Endothelial cell of umbilical vein (primary cell): ENCODE measurements around the gene UBE2D3. TPM values are rescaled to one million over a fixed set of nuclear protein-coding genes. Genes with fewer than 3 reads are reported as not detected.

ENCODE experiments used
- BruUV-seq: library from RNA; stranded (reverse); fragments of 400-500 nt; replicated peaks from 2 replicates; lab custom pipeline; 2021; lab: Mats Ljungman, UMichigan
- CTCF ChIA-PET: fragments of 300-600, 350-600 bp; sonication (Branson Sonifier 250); formaldehyde crosslinking; loops from one replicate; lab custom pipeline; 2021; ENCODE audit warnings: antibody characterized with exemption, inconsistent platforms; lab: Charles Lee
- POLR2A ChIA-PET: fragments of 300-600, 350-600 bp; sonication (Branson Sonifier 250); formaldehyde crosslinking; loops from one replicate; lab custom pipeline; 2021; ENCODE audit warnings: antibody characterized with exemption, inconsistent platforms; lab: Charles Lee
- DNase-seq: peaks from one replicate; pipeline ENCODE4 v3.0.0-alpha.2; 2011; ENCODE audit warnings: low read depth, low spot score
- FAIRE-seq: peaks from 2 replicates; lab custom pipeline; 2011; peaks lifted over from hg19 to GRCh38; lab: Jason Lieb, UNC
- H2AFZ ChIP-seq: 2 replicates; pipeline ENCODE4 v1.6.0; 2012; ENCODE audit warnings: low read depth, low read length, control low read depth, inconsistent platforms
- H3K27ac ChIP-seq: 2 replicates; pipeline ENCODE4 v1.5.1; 2011; ENCODE audit warnings: low read depth, mild to moderate bottlenecking, control low read depth, low read length, moderate library complexity; ENCODE audit not compliant: insufficient read depth
- H3K27me3 ChIP-seq, 2 experiments: 2 replicates each; pipeline versions ENCODE4 v1.6.0 to v1.6.1; 2011; ENCODE audit warnings: low read length in 2 of 2, mixed read lengths in 1 of 2; ENCODE audit not compliant: control insufficient read depth in 2 of 2, insufficient read depth in 2 of 2
- H3K36me3 ChIP-seq, 2 experiments: 2 replicates in 1 of 2; 3 replicates in 1 of 2; pipeline ENCODE4 v1.5.1; 2011; ENCODE audit warnings: low read length in 2 of 2, mild to moderate bottlenecking in 1 of 2, moderate library complexity in 1 of 2; ENCODE audit not compliant: control insufficient read depth in 2 of 2, insufficient read depth in 2 of 2; ENCODE audit errors: extremely low read depth in 1 of 2
- H3K4me1 ChIP-seq: 3 replicates; pipeline ENCODE4 v1.5.1; 2011; ENCODE audit warnings: mild to moderate bottlenecking, low read length; ENCODE audit not compliant: control insufficient read depth, insufficient read depth; ENCODE audit errors: extremely low read depth
- H3K4me2 ChIP-seq: 2 replicates; pipeline ENCODE4 v1.6.1; 2011; ENCODE audit warnings: low read length, control low read depth, mixed read lengths; ENCODE audit not compliant: insufficient read depth
- H3K4me3 ChIP-seq, 3 experiments: fragments of 200-600 bp in 1 of 3; sonication (generic), shearing (Covaris generic) in 1 of 3; replicated peaks in 1 of 3; 2 replicates each; pipeline ENCODE4 v1.5.1; 2011 to 2016; ENCODE audit warnings: control low read depth in 3 of 3, low read length in 3 of 3, mild to moderate bottlenecking in 2 of 3, inconsistent platforms in 1 of 3, low read depth in 1 of 3, moderate library complexity in 1 of 3; ENCODE audit not compliant: insufficient read depth in 1 of 3
- H3K79me2 ChIP-seq: 2 replicates; pipeline ENCODE4 v1.6.0; 2012; ENCODE audit warnings: low read length, inconsistent platforms; ENCODE audit not compliant: control insufficient read depth, insufficient read depth
- H3K9ac ChIP-seq: replicated peaks from 2 replicates; pipeline ENCODE3; 2011; ENCODE audit warnings: low read length, control low read depth; ENCODE audit not compliant: insufficient read depth; ENCODE audit errors: extremely low read depth
- H3K9me1 ChIP-seq: replicated peaks from 3 replicates; pipeline ENCODE4 v1.6.0; 2011; ENCODE audit warnings: mild to moderate bottlenecking, low read length; ENCODE audit not compliant: control insufficient read depth, insufficient read depth; ENCODE audit errors: extremely low read depth
- H3K9me3 ChIP-seq: replicated peaks from 2 replicates; pipeline ENCODE4 v1.5.1; 2012; ENCODE audit warnings: low read length, inconsistent platforms; ENCODE audit not compliant: control insufficient read depth, insufficient read depth
- H4K20me1 ChIP-seq: replicated peaks from 2 replicates; pipeline ENCODE3; 2011; ENCODE audit warnings: mild to moderate bottlenecking, low read length; ENCODE audit not compliant: control insufficient read depth, insufficient read depth; ENCODE audit errors: extremely low read depth
- EZH2 ChIP-seq: IDR thresholded peaks from 2 replicates; pipeline ENCODE4 v1.6.1; 2012; ENCODE audit warnings: borderline replicate concordance, low read depth, mild to moderate bottlenecking, moderate library complexity, low read length, inconsistent platforms; ENCODE audit not compliant: severe bottlenecking
- FOS ChIP-seq: IDR thresholded peaks from 2 replicates; pipeline ENCODE4 v1.6.1; 2011; ENCODE audit warnings: mild to moderate bottlenecking, low read length, moderate library complexity, borderline replicate concordance; ENCODE audit not compliant: insufficient read depth
- GATA2 ChIP-seq: IDR thresholded peaks from 2 replicates; pipeline ENCODE4 v1.7.0; 2011; ENCODE audit warnings: low read depth, mild to moderate bottlenecking, moderate library complexity, mixed read lengths, low read length; ENCODE audit not compliant: insufficient read length, insufficient read depth
- JUN ChIP-seq: IDR thresholded peaks from 2 replicates; pipeline ENCODE4 v1.6.1; 2011; ENCODE audit warnings: borderline replicate concordance, low read depth; ENCODE audit not compliant: insufficient read length, insufficient read depth
- MYC ChIP-seq: IDR thresholded peaks from one replicate; pipeline ENCODE4 v1.6.1; 2011; ENCODE audit warnings: mild to moderate bottlenecking, low read depth, low read length
- POLR2A ChIP-seq: IDR thresholded peaks from 2 replicates; pipeline ENCODE4 v1.6.1; 2012; ENCODE audit warnings: low read depth, mild to moderate bottlenecking, control low read depth, low read length
- POLR2AphosphoS5 ChIP-seq: IDR thresholded peaks from 2 replicates; pipeline ENCODE4 v1.6.1; 2012; ENCODE audit warnings: low read depth, mild to moderate bottlenecking, control low read depth, low read length, moderate library complexity; ENCODE audit not compliant: insufficient read depth
- dilution Hi-C: fragments of 300-500 bp; cut with MboI; formaldehyde crosslinking; loops from one replicate; pipeline ENCODE4 v1.15.0; 2019; ENCODE audit warnings: low sequenced_read_pairs; ENCODE audit not compliant: extremely low pct_ligation_motif_present
- intact Hi-C: fragments of 100-400 bp; cut with micrococcal nuclease; formaldehyde crosslinking; loops from one replicate; pipeline ENCODE4 v1.10.0; 2022
- polyA plus RNA-seq, 4 experiments: library from polyadenylated mRNA; depleted of rRNA in 3 of 4; stranded (reverse) in 3 of 4; unstranded in 1 of 4; fragments of >200 nt; gene quantifications; 2 replicates each; pipeline versions ENCODE4 v1.2.1 to v1.2.3, GENCODE V29; 2011 to 2012; ENCODE audit warnings: missing spikeins in 1 of 4
- total RNA-seq: library from RNA; stranded (reverse); gene quantifications from 2 replicates; pipeline ENCODE4 v1.2.3, GENCODE V29; 2021
- TF ChIP-seq, protein P1 (sequence below), 2 donors: IDR thresholded peaks; 1 replicate in 1 of 2; 2 replicates in 1 of 2; pipeline ENCODE4 v1.5.1; 2011; ENCODE audit warnings: low read length in 2 of 2, mild to moderate bottlenecking in 2 of 2, moderate library complexity in 2 of 2, control low read depth in 1 of 2, inconsistent platforms in 1 of 2, low read depth in 1 of 2; ENCODE audit not compliant: insufficient read depth in 1 of 2; ENCODE audit errors: extremely low read depth in 1 of 2
- TF ChIP-seq, protein P2 (sequence below): IDR thresholded peaks from 2 replicates; pipeline ENCODE4 v1.6.1; 2011; ENCODE audit not compliant: insufficient read depth, insufficient read length

The UBE2D3 gene
- total and polyA plus RNA-seq, 2 donors (not counting 3 experiments of a cell fraction or from before 2014, with no cell fraction given): 279 to 399 TPM

- intact Hi-C loops (no loop called here), dilution Hi-C loops (no loop called here)
- Histone ChIP-seq H3K27me3 (no peaks in the 10 kb centered on the region), H3K9me3 (no peaks in the 10 kb centered on the region), H2AFZ (no peak overlapping the region), H3K9me1 (no peaks in the 10 kb centered on the region), H3K79me2 (no peaks in the 10 kb centered on the region), H3K27ac (no peak overlapping the region), H4K20me1 (no peaks in the 10 kb centered on the region), H3K4me2 (no peak overlapping the region), H3K4me3 (no peak overlapping the region), H3K36me3 (no peaks in the 10 kb centered on the region), H3K4me1 (no peaks in the 10 kb centered on the region), H3K9ac (no peak overlapping the region)
- ChIA-PET POLR2A (no interaction called here), CTCF (no interaction called here)
- DNase-seq (no peak), FAIRE-seq (no peak)
- TF ChIP-seq JUN: no peak
- no peak for TF ChIP-seq POLR2AphosphoS5
- TF ChIP-seq GATA2: no peak
- no peak for TF ChIP-seq MYC
- TF ChIP-seq, protein P1, sequence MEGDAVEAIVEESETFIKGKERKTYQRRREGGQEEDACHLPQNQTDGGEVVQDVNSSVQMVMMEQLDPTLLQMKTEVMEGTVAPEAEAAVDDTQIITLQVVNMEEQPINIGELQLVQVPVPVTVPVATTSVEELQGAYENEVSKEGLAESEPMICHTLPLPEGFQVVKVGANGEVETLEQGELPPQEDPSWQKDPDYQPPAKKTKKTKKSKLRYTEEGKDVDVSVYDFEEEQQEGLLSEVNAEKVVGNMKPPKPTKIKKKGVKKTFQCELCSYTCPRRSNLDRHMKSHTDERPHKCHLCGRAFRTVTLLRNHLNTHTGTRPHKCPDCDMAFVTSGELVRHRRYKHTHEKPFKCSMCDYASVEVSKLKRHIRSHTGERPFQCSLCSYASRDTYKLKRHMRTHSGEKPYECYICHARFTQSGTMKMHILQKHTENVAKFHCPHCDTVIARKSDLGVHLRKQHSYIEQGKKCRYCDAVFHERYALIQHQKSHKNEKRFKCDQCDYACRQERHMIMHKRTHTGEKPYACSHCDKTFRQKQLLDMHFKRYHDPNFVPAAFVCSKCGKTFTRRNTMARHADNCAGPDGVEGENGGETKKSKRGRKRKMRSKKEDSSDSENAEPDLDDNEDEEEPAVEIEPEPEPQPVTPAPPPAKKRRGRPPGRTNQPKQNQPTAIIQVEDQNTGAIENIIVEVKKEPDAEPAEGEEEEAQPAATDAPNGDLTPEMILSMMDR (IDR thresholded peaks at IDR 0.05; ENCODE audit: extremely low read depth in 1 of 2, insufficient read depth in 1 of 2, low read depth in 1 of 2, low read length in 2 of 2): no peak
- no peak for TF ChIP-seq FOS
- TF ChIP-seq, protein P2, sequence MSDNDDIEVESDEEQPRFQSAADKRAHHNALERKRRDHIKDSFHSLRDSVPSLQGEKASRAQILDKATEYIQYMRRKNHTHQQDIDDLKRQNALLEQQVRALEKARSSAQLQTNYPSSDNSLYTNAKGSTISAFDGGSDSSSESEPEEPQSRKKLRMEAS: no peak
- TF ChIP-seq POLR2A: no peak
- TF ChIP-seq EZH2: no peak
- no TSS peak for BruUV-seq
Observed at GRCh38 chr4:102775805-102776204, 51.5 kb downstream of the UBE2D3 start.
